ENCODE data around the gene NTPCR.

- no peak for TF ChIP-seq CTCF (conservative IDR thresholded peaks at IDR 0.05)
- TF ChIP-seq ZFX (IDR thresholded peaks at IDR 0.05), result no peak
Observed at GRCh38 chr1:232936941-232937340, 13.5 kb upstream of the NTPCR start.

All from C4-2B (cell line).